Uterus (tissue), 4 donors: ENCODE data around the gene MISP. TPM values are rescaled to one million over a fixed set of nuclear protein-coding genes. Genes with fewer than 3 reads are reported as not detected.

Experiments used
- DNase-seq, 2 donors: peaks; one replicate each; pipeline ENCODE4 v3.0.0-alpha.2; 2019 to 2020
- H3K27ac ChIP-seq, 2 donors: fragments of 200-600 bp; sonication (generic); 1 replicate in 1 of 2; 2 replicates in 1 of 2; pipeline ENCODE4 v1.5.1; 2016 to 2018
- H3K27me3 ChIP-seq, 2 donors: fragments of 200-600 bp; sonication (generic); one replicate each; pipeline ENCODE4 v1.5.1; 2018 to 2019; ENCODE audit warnings: control low read depth in 1 of 2
- H3K36me3 ChIP-seq, 2 donors: fragments of 200-600 bp; sonication (generic); one replicate each; pipeline ENCODE4 v1.5.1; 2019; ENCODE audit warnings: control low read depth in 1 of 2
- H3K4me1 ChIP-seq, 2 donors: fragments of 200-600 bp; sonication (generic); one replicate each; pipeline ENCODE4 v1.5.1; 2018 to 2019; ENCODE audit warnings: control low read depth in 1 of 2
- H3K4me3 ChIP-seq, 2 donors: fragments of 200-600 bp; sonication (generic); 1 replicate in 1 of 2; 2 replicates in 1 of 2; pipeline ENCODE4 v1.5.1; 2018 to 2019; ENCODE audit warnings: mild to moderate bottlenecking in 1 of 2
- H3K9me3 ChIP-seq, 2 donors: fragments of 200-600 bp; sonication (generic); one replicate each; pipeline ENCODE4 v1.5.1; 2019; ENCODE audit warnings: control low read depth in 1 of 2
- CTCF ChIP-seq, 4 experiments: fragments of 200-600 bp in 2 of 4; fragments of 450-650 bp in 2 of 4; sonication (generic) in 2 of 4; IDR thresholded peaks; one replicate each; pipeline ENCODE4 v1.5.1; 2016 to 2019; ENCODE audit warnings: antibody characterized with exemption in 4 of 4, mild to moderate bottlenecking in 2 of 4, moderate library complexity in 1 of 4
- POLR2A ChIP-seq, 2 donors: fragments of 450-650 bp; IDR thresholded peaks; one replicate each; pipeline ENCODE4 v1.6.1; 2016; ENCODE audit warnings: antibody characterized with exemption in 2 of 2, mild to moderate bottlenecking in 1 of 2, moderate library complexity in 1 of 2
- intact Hi-C: fragments of 100-400 bp; cut with DNase I; formaldehyde crosslinking; loops from one replicate; pipeline ENCODE4 v1.15.1; 2023; ENCODE audit warnings: low total_unique reads
- total RNA-seq, 4 donors: library from RNA; depleted of rRNA in 3 of 4; stranded (reverse); fragments of >200 nt in 3 of 4; gene quantifications; one replicate each; pipeline versions ENCODE4 v1.1.0 to v1.2.4, GENCODE V29; 2014 to 2023
- donor health status: DM: yes; HTN: yes; CAD: no.

The MISP gene
- total RNA-seq, 4 donors from 2014 or later = 0.26 to 5.5 (median 0.39) TPM

- Histone ChIP-seq H3K36me3 (no peaks in the 10 kb centered on the region), H3K27ac (no peak overlapping the region), H3K4me3 (no peak overlapping the region), H3K4me1 (no peaks in the 10 kb centered on the region), H3K9me3 (no peaks in the 10 kb centered on the region), H3K27me3 (no peaks in the 10 kb centered on the region)
- intact Hi-C loops = loop anchor here (10.0 kb wide), 1 partner anchor 160 kb away; the partner anchor contains the start of gene ARID3A
- TF ChIP-seq POLR2A (IDR thresholded peaks at IDR 0.05) (no peak), CTCF (IDR thresholded peaks at IDR 0.05) (no peak)
- no peak for DNase-seq
Measured at GRCh38 chr19:764301-764700, 13.4 kb downstream of the MISP start.

- no peak overlapping the region for H3K4me3 ChIP-seq
- no peaks in the 10 kb centered on the region for H3K4me1 ChIP-seq
- H3K27me3 ChIP-seq = no peaks in the 10 kb centered on the region
- H3K27ac ChIP-seq = no peak overlapping the region
- no peaks in the 10 kb centered on the region for H3K36me3 ChIP-seq
- TF ChIP-seq CTCF (IDR thresholded peaks at IDR 0.05) (no peak), POLR2A (IDR thresholded peaks at IDR 0.05) (no peak)
- intact Hi-C loops = loop anchor here (10.0 kb wide), 1 partner anchor 160 kb away; the partner anchor contains the start of gene ARID3A
- DNase-seq = no peak
- H3K9me3 ChIP-seq = no peaks in the 10 kb centered on the region
Measured at GRCh38 chr19:765179-765738, 14.3 kb downstream of the MISP start.

GRCh38 chr19:768424-768823 is 17.5 kb downstream of the MISP start:
- TF ChIP-seq POLR2A (IDR thresholded peaks at IDR 0.05) (no peak), CTCF (IDR thresholded peaks at IDR 0.05) (no peak)

GRCh38 chr19:769616-770015 is 18.7 kb downstream of the MISP start:
- no peak for DNase-seq
- no peak overlapping the region for H3K27ac ChIP-seq
- H3K4me3 ChIP-seq = no peak overlapping the region
- intact Hi-C loops = loop anchor here (10.0 kb wide), 1 partner anchor 155 kb away; the partner anchor contains the start of gene ARID3A
- TF ChIP-seq POLR2A (IDR thresholded peaks at IDR 0.05) = no peak
- H3K36me3 ChIP-seq = no peaks in the 10 kb centered on the region
- no peaks in the 10 kb centered on the region for H3K9me3 ChIP-seq
- no peaks in the 10 kb centered on the region for H3K27me3 ChIP-seq
- no peaks in the 10 kb centered on the region for H3K4me1 ChIP-seq

More at GRCh38 chr19:768424-768823, 17.5 kb downstream of the MISP start:
- Histone ChIP-seq H3K9me3 (no peaks in the 10 kb centered on the region), H3K36me3 (no peaks in the 10 kb centered on the region), H3K4me1 (no peaks in the 10 kb centered on the region), H3K27me3 (no peaks in the 10 kb centered on the region), H3K27ac (peak overlapping the region in 1 of 2 donors; percentile 25), H3K4me3 (no peak overlapping the region)
- intact Hi-C loops = loop anchor here (10.0 kb wide), 1 partner anchor 156 kb away; the partner anchor contains the start of gene ARID3A
- no peak for DNase-seq

- no peak for DNase-seq
- H3K27me3 ChIP-seq = no peaks in the 10 kb centered on the region
- H3K4me1 ChIP-seq = no peaks in the 10 kb centered on the region
- no peaks in the 10 kb centered on the region for H3K36me3 ChIP-seq
- no peak overlapping the region for H3K4me3 ChIP-seq
- H3K9me3 ChIP-seq = no peaks in the 10 kb centered on the region
- no peak overlapping the region for H3K27ac ChIP-seq
- peak in 2 of 4 experiments; percentile 22 for TF ChIP-seq CTCF (IDR thresholded peaks at IDR 0.05)
- no peak for TF ChIP-seq POLR2A (IDR thresholded peaks at IDR 0.05)
- intact Hi-C loops = no loop called here
Measured at GRCh38 chr19:771332-771785, 20.4 kb downstream of the MISP start.
